Measurements from ENCODE around the gene MEGF10. TPM values are rescaled to one million over a fixed set of nuclear protein-coding genes. Genes with fewer than 3 reads are reported as not detected.

The MEGF10 gene
- total RNA-seq, 3 donors from 2014 or later (not counting 1 experiment from before 2014, with no cell fraction given): 1.4 TPM; not detected in 2

GRCh38 chr5:127302509-127302908 lies 11.9 kb downstream of the MEGF10 start:
- no peaks in the 10 kb centered on the region for H3K4me1 Mint-ChIP-seq
- 81% methylated on average over 4 of the region's 4 CpGs for WGBS (ENCODE audit: insufficient coverage)
- TF ChIP-seq CTCF (IDR thresholded peaks at IDR 0.05): no peak
- Histone ChIP-seq H3K27ac (ENCODE audit: low read length) (no peak overlapping the region), H3K27me3 (ENCODE audit: control insufficient read depth, insufficient read depth, low read length) (no peaks in the 10 kb centered on the region), H3K4me3 (ENCODE audit: low read length) (no peak overlapping the region), H3K4me1 (ENCODE audit: control insufficient read depth, insufficient read depth, low read length) (no peaks in the 10 kb centered on the region), H3K36me3 (ENCODE audit: control insufficient read depth, insufficient read depth, low read length) (no peaks in the 10 kb centered on the region), H3K9me3 (ENCODE audit: control insufficient read depth, insufficient read depth, low read length) (no peaks in the 10 kb centered on the region)
- H3K36me3 Mint-ChIP-seq: no peaks in the 10 kb centered on the region
- no peak overlapping the region for H3K4me3 Mint-ChIP-seq
- no peak for ATAC-seq
- intact Hi-C loops (cut with micrococcal nuclease): no loop called here
- peaks cover 14 to 16% of the 10 kb centered on the region in 2 donors for H3K27me3 Mint-ChIP-seq (ENCODE audit: low read depth in 2 of 2)
- H3K27ac Mint-ChIP-seq: no peak overlapping the region
- DNase-seq: no peak
- no peaks in the 10 kb centered on the region for H3K9me3 Mint-ChIP-seq

GRCh38 chr5:127303404-127303803 lies 12.8 kb downstream of the MEGF10 start:
- intact Hi-C loops (cut with micrococcal nuclease): no loop called here
- no peak for ATAC-seq

DNA sequence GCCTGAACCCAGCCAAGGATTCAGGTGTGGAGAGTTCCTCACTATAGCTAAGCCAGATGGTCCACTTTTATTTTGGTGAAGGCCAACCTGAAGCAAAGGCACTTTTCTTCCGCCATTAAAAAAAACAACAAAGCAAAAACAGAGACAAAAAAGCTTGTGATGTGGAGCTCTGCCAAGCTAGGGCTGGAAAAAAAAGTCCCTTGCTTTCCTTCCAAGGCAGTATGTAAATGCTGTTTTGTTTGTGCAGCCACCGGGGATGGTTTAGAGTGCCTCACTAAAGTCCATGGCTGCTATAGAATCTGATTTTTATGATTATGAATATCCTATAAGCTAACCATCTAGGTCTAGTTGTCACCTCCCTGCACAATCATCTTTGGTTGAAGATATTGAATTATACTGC lies 14.9 kb downstream of the MEGF10 start:
- TF ChIP-seq CTCF (IDR thresholded peaks at IDR 0.05): no peak
- intact Hi-C loops (cut with micrococcal nuclease): no loop called here
- Histone ChIP-seq H3K9me3 (ENCODE audit: control insufficient read depth, insufficient read depth, low read length) (no peaks in the 10 kb centered on the region), H3K4me3 (ENCODE audit: low read length) (no peak overlapping the region), H3K27me3 (ENCODE audit: control insufficient read depth, insufficient read depth, low read length) (no peaks in the 10 kb centered on the region), H3K27ac (ENCODE audit: low read length) (no peak overlapping the region), H3K4me1 (ENCODE audit: control insufficient read depth, insufficient read depth, low read length) (no peaks in the 10 kb centered on the region), H3K36me3 (ENCODE audit: control insufficient read depth, insufficient read depth, low read length) (no peaks in the 10 kb centered on the region)
- Mint-ChIP-seq H3K27me3 (ENCODE audit: low read depth in 2 of 2) (peaks cover 9 to 24% of the 10 kb centered on the region in 2 donors), H3K27ac (no peak overlapping the region), H3K9me3 (no peaks in the 10 kb centered on the region), H3K36me3 (no peaks in the 10 kb centered on the region), H3K4me3 (no peak overlapping the region), H3K4me1 (no peaks in the 10 kb centered on the region)
- no peak for ATAC-seq
- WGBS (ENCODE audit: insufficient coverage): 67% methylated on average over 1 of the region's 2 CpGs
- DNase-seq: no peak

More at GRCh38 chr5:127303404-127303803, 12.8 kb downstream of the MEGF10 start:
- H3K27me3 Mint-ChIP-seq (ENCODE audit: low read depth in 2 of 2): peaks cover 11 to 14% of the 10 kb centered on the region in 2 donors
- Histone ChIP-seq H3K4me3 (ENCODE audit: low read length) (no peak overlapping the region), H3K27me3 (ENCODE audit: control insufficient read depth, insufficient read depth, low read length) (no peaks in the 10 kb centered on the region), H3K9me3 (ENCODE audit: control insufficient read depth, insufficient read depth, low read length) (no peaks in the 10 kb centered on the region), H3K4me1 (ENCODE audit: control insufficient read depth, insufficient read depth, low read length) (no peaks in the 10 kb centered on the region), H3K27ac (ENCODE audit: low read length) (no peak overlapping the region), H3K36me3 (ENCODE audit: control insufficient read depth, insufficient read depth, low read length) (no peaks in the 10 kb centered on the region)
- no peak for TF ChIP-seq CTCF (IDR thresholded peaks at IDR 0.05)
- no peaks in the 10 kb centered on the region for H3K4me1 Mint-ChIP-seq
- no peak for DNase-seq
- WGBS (ENCODE audit: insufficient coverage): 100% methylated on average over 1 of the region's 1 CpG
- no peaks in the 10 kb centered on the region for H3K36me3 Mint-ChIP-seq
- H3K4me3 Mint-ChIP-seq: no peak overlapping the region
- H3K27ac Mint-ChIP-seq: no peak overlapping the region
- H3K9me3 Mint-ChIP-seq: no peaks in the 10 kb centered on the region

GRCh38 chr5:127306036-127306435 lies 15.4 kb downstream of the MEGF10 start:
- ATAC-seq (no peak), DNase-seq (no peak)
- no peak overlapping the region for H3K4me3 Mint-ChIP-seq
- no peaks in the 10 kb centered on the region for H3K4me1 Mint-ChIP-seq
- H3K36me3 Mint-ChIP-seq: no peaks in the 10 kb centered on the region
- Histone ChIP-seq H3K9me3 (ENCODE audit: control insufficient read depth, insufficient read depth, low read length) (no peaks in the 10 kb centered on the region), H3K36me3 (ENCODE audit: control insufficient read depth, insufficient read depth, low read length) (no peaks in the 10 kb centered on the region), H3K4me1 (ENCODE audit: control insufficient read depth, insufficient read depth, low read length) (no peaks in the 10 kb centered on the region), H3K27me3 (ENCODE audit: control insufficient read depth, insufficient read depth, low read length) (no peaks in the 10 kb centered on the region), H3K4me3 (ENCODE audit: low read length) (no peak overlapping the region), H3K27ac (ENCODE audit: low read length) (no peak overlapping the region)
- peaks cover 9 to 24% of the 10 kb centered on the region in 2 donors for H3K27me3 Mint-ChIP-seq (ENCODE audit: low read depth in 2 of 2)
- WGBS (ENCODE audit: insufficient coverage): 87% methylated on average over 3 of the region's 3 CpGs
- H3K27ac Mint-ChIP-seq: no peak overlapping the region
- no peaks in the 10 kb centered on the region for H3K9me3 Mint-ChIP-seq
- intact Hi-C loops (cut with micrococcal nuclease): no loop called here
- no peak for TF ChIP-seq CTCF (IDR thresholded peaks at IDR 0.05)
